AG09309 (cell line): ENCODE data around the gene HMHB1.
A peak's percentile ranks its signal among the peaks of the same experiment; 100 is the strongest.

Source experiments
- DNase-seq: peaks from one replicate; pipeline ENCODE4 v3.0.0-alpha.2; 2010; ENCODE audit warnings: low read depth
- H3K4me3 ChIP-seq: 2 replicates; pipeline ENCODE4 v1.5.1; 2011; ENCODE audit warnings: mild to moderate bottlenecking, low read depth, low read length, moderate library complexity; ENCODE audit not compliant: control insufficient read depth
- TF ChIP-seq, protein P1 (sequence below): IDR thresholded peaks from 2 replicates; pipeline ENCODE4 v1.5.1; 2011; ENCODE audit warnings: mild to moderate bottlenecking, low read depth, low read length, inconsistent platforms; ENCODE audit not compliant: insufficient read depth, control insufficient read depth; ENCODE audit errors: missing control alignments

The HMHB1 gene

DNA sequence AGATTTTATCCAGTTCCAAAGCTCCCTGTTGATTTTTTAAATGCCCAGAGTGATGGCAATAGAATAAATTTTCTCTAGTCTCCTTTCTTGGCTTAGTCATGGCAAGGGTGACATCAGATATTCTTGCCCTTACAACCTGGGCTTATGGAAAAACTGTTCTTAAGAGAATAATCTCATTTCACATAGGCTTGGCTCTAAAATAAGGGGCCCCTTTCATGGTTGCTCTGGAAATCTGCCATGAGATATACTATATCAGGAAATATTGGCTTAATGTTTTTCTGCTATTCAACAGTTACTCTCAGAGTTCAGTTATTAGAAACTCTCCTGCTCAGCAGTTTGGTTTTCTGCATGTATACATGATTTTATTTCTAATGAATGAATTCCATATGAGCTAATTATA, 7.8 kb downstream of the HMHB1 start:
- TF ChIP-seq, protein P1, sequence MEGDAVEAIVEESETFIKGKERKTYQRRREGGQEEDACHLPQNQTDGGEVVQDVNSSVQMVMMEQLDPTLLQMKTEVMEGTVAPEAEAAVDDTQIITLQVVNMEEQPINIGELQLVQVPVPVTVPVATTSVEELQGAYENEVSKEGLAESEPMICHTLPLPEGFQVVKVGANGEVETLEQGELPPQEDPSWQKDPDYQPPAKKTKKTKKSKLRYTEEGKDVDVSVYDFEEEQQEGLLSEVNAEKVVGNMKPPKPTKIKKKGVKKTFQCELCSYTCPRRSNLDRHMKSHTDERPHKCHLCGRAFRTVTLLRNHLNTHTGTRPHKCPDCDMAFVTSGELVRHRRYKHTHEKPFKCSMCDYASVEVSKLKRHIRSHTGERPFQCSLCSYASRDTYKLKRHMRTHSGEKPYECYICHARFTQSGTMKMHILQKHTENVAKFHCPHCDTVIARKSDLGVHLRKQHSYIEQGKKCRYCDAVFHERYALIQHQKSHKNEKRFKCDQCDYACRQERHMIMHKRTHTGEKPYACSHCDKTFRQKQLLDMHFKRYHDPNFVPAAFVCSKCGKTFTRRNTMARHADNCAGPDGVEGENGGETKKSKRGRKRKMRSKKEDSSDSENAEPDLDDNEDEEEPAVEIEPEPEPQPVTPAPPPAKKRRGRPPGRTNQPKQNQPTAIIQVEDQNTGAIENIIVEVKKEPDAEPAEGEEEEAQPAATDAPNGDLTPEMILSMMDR, result no peak
- no peak overlapping the region for H3K4me3 ChIP-seq
- no peak for DNase-seq

DNA sequence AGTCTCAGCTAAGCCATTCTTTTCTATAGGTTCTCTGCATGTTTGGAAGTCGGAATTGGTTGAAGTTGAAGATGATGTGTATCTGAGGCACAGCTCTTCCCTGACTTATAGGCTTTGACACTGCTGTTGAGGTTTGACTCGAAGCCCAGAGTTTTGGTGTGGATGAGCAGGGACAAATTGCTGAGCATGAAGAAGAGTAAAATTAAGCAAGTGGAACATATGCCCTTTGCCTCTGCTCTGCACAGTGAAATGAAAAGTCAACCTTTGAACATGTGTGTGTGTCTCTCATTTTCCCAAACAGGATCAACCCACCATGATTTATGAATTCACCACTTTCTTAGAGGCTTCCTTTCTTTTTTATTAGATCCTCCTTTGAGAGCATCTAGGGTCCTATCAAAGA, 8.5 kb downstream of the HMHB1 start:
- no peak for DNase-seq
- TF ChIP-seq, protein P1, result no peak
- no peak overlapping the region for H3K4me3 ChIP-seq

DNA sequence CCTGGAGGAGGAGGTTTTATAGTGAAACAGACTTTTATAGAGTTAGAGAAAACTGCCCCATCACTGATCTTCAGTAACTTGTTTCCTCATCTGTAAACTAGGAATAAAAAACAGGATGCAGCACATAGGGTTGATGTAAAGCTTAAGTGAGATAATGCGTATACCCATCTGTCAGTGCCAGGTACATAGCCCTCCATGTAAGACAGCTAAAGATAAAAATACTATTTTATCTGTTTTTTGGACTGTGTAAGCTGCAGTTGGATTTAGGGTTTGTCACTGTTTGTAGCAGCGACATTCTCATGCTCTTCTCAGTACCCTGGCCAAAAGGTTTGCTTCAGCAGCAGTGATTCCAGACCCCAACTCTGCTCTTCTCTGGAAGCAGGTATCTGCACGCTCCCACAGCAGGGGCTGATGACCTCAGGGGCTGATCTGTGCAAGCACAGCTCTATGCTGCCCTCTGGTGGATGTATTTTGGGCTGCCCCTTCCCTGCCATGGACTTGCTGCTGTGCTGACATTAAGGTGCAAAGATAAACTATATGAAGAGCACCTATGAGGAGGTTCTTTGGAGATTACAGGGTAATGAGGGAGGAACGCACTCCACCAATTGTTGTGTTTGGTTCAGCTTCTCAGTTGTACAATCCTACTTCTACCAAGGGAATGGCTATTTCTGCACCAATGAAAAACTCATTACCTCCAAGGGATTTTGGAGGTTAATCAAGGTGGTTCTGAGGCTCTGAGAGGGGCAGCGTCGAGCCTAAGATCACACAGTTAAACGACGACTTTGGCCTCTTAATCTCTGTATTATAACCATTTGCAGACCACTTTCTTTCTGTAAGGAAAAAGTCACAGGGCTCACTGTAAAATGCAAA, 13.1 kb downstream of the HMHB1 start:
- peak; percentile 17 for DNase-seq

DNA sequence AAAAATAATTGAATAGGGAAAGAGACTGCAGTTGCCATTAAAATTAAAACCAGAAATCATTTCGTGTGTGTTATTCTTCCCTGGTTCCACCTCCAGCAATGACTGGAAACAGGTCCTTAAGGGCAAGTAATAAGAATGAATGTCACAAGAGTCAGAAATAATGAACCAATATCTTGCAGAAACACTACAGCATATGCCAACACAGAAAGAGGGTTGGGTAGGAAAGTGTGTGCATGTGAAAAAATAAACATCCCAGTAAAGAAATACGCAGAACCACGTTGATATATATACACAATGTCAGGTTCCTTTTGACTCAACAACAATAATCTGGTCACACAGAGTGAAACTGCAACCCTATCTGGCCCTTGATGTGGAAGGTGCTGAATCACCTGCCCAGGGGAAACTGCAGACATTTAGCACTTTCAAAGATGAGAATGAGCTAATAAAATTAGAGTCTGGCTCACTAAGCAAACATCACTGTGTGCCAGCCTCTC, 15.0 kb downstream of the HMHB1 start:
- TF ChIP-seq, protein P1, result no peak
- H3K4me3 ChIP-seq, result no peak overlapping the region
- no peak for DNase-seq

More for the DNA sequence above, 13.1 kb downstream of the HMHB1 start:
- TF ChIP-seq, protein P1, result peak; percentile 96
- H3K4me3 ChIP-seq, result no peak overlapping the region

DNA sequence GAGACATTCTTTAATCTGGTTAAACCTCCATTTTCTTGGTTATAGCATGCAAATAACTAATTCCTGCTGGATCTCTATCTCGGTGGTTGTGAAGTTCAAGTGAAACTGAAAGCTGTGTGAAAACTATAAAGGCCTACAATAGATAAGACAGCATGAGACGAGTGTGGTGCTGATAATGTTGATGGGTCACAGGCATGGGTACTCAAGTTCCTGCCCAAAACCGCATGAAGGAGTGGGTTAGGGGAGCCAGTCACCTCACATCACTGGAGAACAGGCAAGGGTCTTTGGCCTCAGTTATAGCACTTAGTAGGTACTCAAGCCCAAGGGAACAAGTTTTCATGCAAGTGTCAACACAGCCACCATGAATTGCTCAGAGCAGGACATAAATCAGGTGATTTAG, 16.7 kb downstream of the HMHB1 start:
- no peak overlapping the region for H3K4me3 ChIP-seq
- TF ChIP-seq, protein P1, result no peak
- DNase-seq, result no peak

DNA sequence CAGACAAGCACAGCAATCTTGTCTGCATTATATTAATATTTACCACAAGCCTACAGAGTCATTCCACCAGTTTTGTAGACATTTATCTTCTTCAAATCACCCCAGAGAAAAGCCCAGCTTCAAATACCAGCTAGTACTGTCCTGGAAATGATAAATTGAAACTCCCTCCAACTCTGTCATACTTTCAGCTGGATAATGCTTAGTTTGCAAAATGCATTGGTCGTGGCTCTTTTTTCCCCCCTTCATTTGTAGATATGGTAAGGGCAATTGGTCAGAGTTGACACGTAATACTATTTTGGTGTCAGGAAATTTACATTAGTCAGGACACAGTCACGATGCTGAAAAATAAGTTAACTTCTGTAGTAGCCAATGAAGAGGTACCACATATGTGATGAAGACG, 21.2 kb downstream of the HMHB1 start:
- DNase-seq, result no peak
- TF ChIP-seq, protein P1, result no peak
- no peak overlapping the region for H3K4me3 ChIP-seq

DNA sequence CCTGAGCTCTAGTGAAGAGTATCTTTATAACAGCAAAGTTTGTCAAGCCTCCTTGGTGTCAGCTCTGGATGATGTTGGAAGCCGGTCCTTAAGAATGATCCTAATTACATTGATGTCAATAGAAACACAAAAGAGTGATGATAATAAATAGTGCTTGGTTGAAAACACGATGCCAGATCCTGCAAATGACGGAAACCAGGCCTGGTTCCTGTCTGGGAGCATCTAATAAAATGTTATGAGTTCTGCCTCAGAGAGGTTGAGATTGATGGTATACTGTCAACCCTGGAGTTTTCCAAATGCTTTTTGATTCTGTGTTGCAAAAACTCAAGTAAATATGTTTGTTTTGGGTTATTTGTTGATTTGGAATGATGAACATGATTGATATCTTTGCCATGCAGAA, 23.3 kb downstream of the HMHB1 start:
- no peak for DNase-seq
- no peak overlapping the region for H3K4me3 ChIP-seq
- TF ChIP-seq, protein P1, result no peak
